BLaER1 (cell line): ENCODE data around the gene UBE2J1.

Experiments
- H3K27ac ChIP-seq: shearing (Covaris generic); formaldehyde crosslinking; 2 replicates; pipeline ENCODE4 v1.8.1; 2022
- H3K27me3 ChIP-seq: shearing (Covaris generic); formaldehyde crosslinking; 2 replicates; pipeline ENCODE4 v1.8.1; 2022
- H3K36me3 ChIP-seq: shearing (Covaris generic); formaldehyde crosslinking; 2 replicates; pipeline ENCODE4 v1.8.1; 2022
- H3K4me1 ChIP-seq: shearing (Covaris generic); formaldehyde crosslinking; 2 replicates; pipeline ENCODE4 v1.8.1; 2022
- H3K4me2 ChIP-seq: shearing (Covaris generic); formaldehyde crosslinking; 2 replicates; pipeline ENCODE4 v1.8.1; 2022
- H3K4me3 ChIP-seq: shearing (Covaris generic); formaldehyde crosslinking; 2 replicates; pipeline ENCODE4 v1.8.1; 2022
- H3K9ac ChIP-seq: shearing (Covaris generic); formaldehyde crosslinking; 2 replicates; pipeline ENCODE4 v1.8.1; 2022
- H3K9me3 ChIP-seq: shearing (Covaris generic); formaldehyde crosslinking; 2 replicates; pipeline ENCODE4 v1.8.1; 2022
- H4K20me1 ChIP-seq: shearing (Covaris generic); formaldehyde crosslinking; 2 replicates; pipeline ENCODE4 v1.8.1; 2022
- Cebpa-rat ChIP-seq: shearing (Covaris generic); IDR thresholded peaks from 2 replicates; pipeline ENCODE4 v1.8.1; 2022

The UBE2J1 gene

GRCh38 chr6:89330910-89331309 lies 21.6 kb downstream of the UBE2J1 start:
- peaks cover 71% of the 10 kb centered on the region for H3K36me3 ChIP-seq
- H3K4me3 ChIP-seq: no peak overlapping the region
- H3K9me3 ChIP-seq: no peaks in the 10 kb centered on the region
- H3K4me1 ChIP-seq: no peaks in the 10 kb centered on the region
- no peaks in the 10 kb centered on the region for H3K27me3 ChIP-seq
- 0 out of 2 replicates have a peak, but pooled peaks cover 6% of the 10 kb centered on the region for H4K20me1 ChIP-seq
- H3K9ac ChIP-seq: no peak overlapping the region
- no peak overlapping the region for H3K4me2 ChIP-seq
- no peak overlapping the region for H3K27ac ChIP-seq
- no peak for TF ChIP-seq Cebpa-rat

GRCh38 chr6:89328976-89329375 lies 23.5 kb downstream of the UBE2J1 start:
- H3K4me3 ChIP-seq: no peak overlapping the region
- 0 out of 2 replicates have a peak, but pooled peaks cover 6% of the 10 kb centered on the region for H4K20me1 ChIP-seq
- no peaks in the 10 kb centered on the region for H3K27me3 ChIP-seq
- H3K36me3 ChIP-seq: peaks cover 59% of the 10 kb centered on the region
- no peaks in the 10 kb centered on the region for H3K9me3 ChIP-seq
- no peak overlapping the region for H3K4me2 ChIP-seq
- H3K4me1 ChIP-seq: no peaks in the 10 kb centered on the region
- TF ChIP-seq Cebpa-rat: no peak
- no peak overlapping the region for H3K27ac ChIP-seq
- no peak overlapping the region for H3K9ac ChIP-seq

GRCh38 chr6:89324304-89324703 lies 28.2 kb downstream of the UBE2J1 start:
- Histone ChIP-seq H3K4me2 (no peak overlapping the region), H3K9me3 (no peaks in the 10 kb centered on the region), H3K4me1 (no peaks in the 10 kb centered on the region), H3K9ac (no peak overlapping the region), H3K36me3 (peaks cover 27% of the 10 kb centered on the region), H4K20me1 (no peaks in the 10 kb centered on the region), H3K27ac (no peak overlapping the region), H3K4me3 (no peak overlapping the region), H3K27me3 (no peaks in the 10 kb centered on the region)
- TF ChIP-seq Cebpa-rat: no peak

GRCh38 chr6:89323511-89323971 lies 29.0 kb downstream of the UBE2J1 start:
- Histone ChIP-seq H3K4me1 (no peaks in the 10 kb centered on the region), H4K20me1 (no peaks in the 10 kb centered on the region), H3K9me3 (no peaks in the 10 kb centered on the region), H3K9ac (no peak overlapping the region), H3K4me3 (no peak overlapping the region), H3K36me3 (peaks cover 22% of the 10 kb centered on the region), H3K27ac (no peak overlapping the region), H3K4me2 (no peak overlapping the region), H3K27me3 (no peaks in the 10 kb centered on the region)
- TF ChIP-seq Cebpa-rat: no peak

- H4K20me1 ChIP-seq: no peaks in the 10 kb centered on the region
- no peak overlapping the region for H3K9ac ChIP-seq
- no peaks in the 10 kb centered on the region for H3K9me3 ChIP-seq
- H3K36me3 ChIP-seq: peaks cover 7% of the 10 kb centered on the region; the same call in 1 of the 2 replicates
- H3K27ac ChIP-seq: no peak overlapping the region
- H3K4me2 ChIP-seq: no peak overlapping the region
- no peaks in the 10 kb centered on the region for H3K27me3 ChIP-seq
- H3K4me1 ChIP-seq: 0 out of 2 replicates have a peak, but pooled peaks cover 10% of the 10 kb centered on the region
- TF ChIP-seq Cebpa-rat: no peak
- H3K4me3 ChIP-seq: no peak overlapping the region
Measured at GRCh38 chr6:89321131-89321970, 31.2 kb downstream of the UBE2J1 start.

- Histone ChIP-seq H3K27me3 (no peaks in the 10 kb centered on the region), H3K4me1 (0 out of 2 replicates have a peak, but pooled peaks cover 10% of the 10 kb centered on the region), H3K9me3 (no peaks in the 10 kb centered on the region), H3K4me3 (no peak overlapping the region), H4K20me1 (no peaks in the 10 kb centered on the region), H3K27ac (no peak overlapping the region), H3K4me2 (no peak overlapping the region), H3K36me3 (no peaks in the 10 kb centered on the region; the same call in 1 of the 2 replicates), H3K9ac (no peak overlapping the region)
- no peak for TF ChIP-seq Cebpa-rat
Measured at GRCh38 chr6:89320012-89320559, 32.4 kb downstream of the UBE2J1 start.

- H3K4me2 ChIP-seq: no peak overlapping the region
- no peak overlapping the region for H3K27ac ChIP-seq
- no peak overlapping the region for H3K9ac ChIP-seq
- TF ChIP-seq Cebpa-rat: no peak
- no peaks in the 10 kb centered on the region for H4K20me1 ChIP-seq
- no peaks in the 10 kb centered on the region for H3K27me3 ChIP-seq
- H3K4me3 ChIP-seq: no peak overlapping the region
- H3K9me3 ChIP-seq: no peaks in the 10 kb centered on the region
- H3K4me1 ChIP-seq: 0 out of 2 replicates have a peak, but pooled peaks cover 10% of the 10 kb centered on the region
- no peaks in the 10 kb centered on the region for H3K36me3 ChIP-seq
Measured at GRCh38 chr6:89317067-89317466, 35.5 kb downstream of the UBE2J1 start.

GRCh38 chr6:89315249-89315885 lies 37.2 kb downstream of the UBE2J1 start, which contains the start of gene GABRR2:
TSS of gene GABRR2 (minus strand) at chr6:89315299. CDS start at chr6:89315165, 134 bp downstream.
- H3K9me3 ChIP-seq: no peaks in the 10 kb centered on the region
- no peaks in the 10 kb centered on the region for H4K20me1 ChIP-seq
- no peaks in the 10 kb centered on the region for H3K36me3 ChIP-seq
- H3K27ac ChIP-seq: no peak within 1 kb of the TSS
- H3K9ac ChIP-seq: no peak within 1 kb of the TSS
- no peak within 1 kb of the TSS for H3K4me3 ChIP-seq
- no peak for TF ChIP-seq Cebpa-rat
- H3K4me2 ChIP-seq: no peak within 1 kb of the TSS
- H3K4me1 ChIP-seq: 0 out of 2 replicates have a peak, but pooled peaks cover 10% of the 10 kb centered on the region
- H3K27me3 ChIP-seq: no peaks in the 10 kb centered on the region

GRCh38 chr6:89314692-89315091 lies 37.8 kb downstream of the UBE2J1 start:
- Histone ChIP-seq H3K4me1 (0 out of 2 replicates have a peak, but pooled peaks cover 10% of the 10 kb centered on the region), H3K9me3 (no peaks in the 10 kb centered on the region), H3K27me3 (no peaks in the 10 kb centered on the region), H4K20me1 (no peaks in the 10 kb centered on the region), H3K9ac (no peak overlapping the region), H3K36me3 (no peaks in the 10 kb centered on the region), H3K27ac (no peak overlapping the region), H3K4me3 (no peak overlapping the region), H3K4me2 (no peak overlapping the region)
- TF ChIP-seq Cebpa-rat: no peak

GRCh38 chr6:89313006-89313405 lies 39.5 kb downstream of the UBE2J1 start:
- no peaks in the 10 kb centered on the region for H3K36me3 ChIP-seq
- no peaks in the 10 kb centered on the region for H3K27me3 ChIP-seq
- H4K20me1 ChIP-seq: no peaks in the 10 kb centered on the region
- H3K27ac ChIP-seq: no peak overlapping the region
- no peak overlapping the region for H3K4me2 ChIP-seq
- no peak for TF ChIP-seq Cebpa-rat
- H3K9me3 ChIP-seq: no peaks in the 10 kb centered on the region
- H3K9ac ChIP-seq: no peak overlapping the region
- H3K4me1 ChIP-seq: 0 out of 2 replicates have a peak, but pooled peaks cover 7% of the 10 kb centered on the region
- no peak overlapping the region for H3K4me3 ChIP-seq
